BLaER1 treated with 17β-estradiol and CSF1 and Interleukin-3, amounts not matched to agents 10 nM and 100 nM (cell line): Measurements from ENCODE around the gene MAP4.

Experiments used
- H3K27ac ChIP-seq, 11 experiments: shearing (Covaris generic); formaldehyde crosslinking; 2 replicates each; pipeline ENCODE4 v1.8.1; 2022
- H3K27me3 ChIP-seq, 11 experiments: shearing (Covaris generic); formaldehyde crosslinking; 2 replicates each; pipeline ENCODE4 v1.8.1; 2022
- H3K36me3 ChIP-seq, 11 experiments: shearing (Covaris generic); formaldehyde crosslinking; 2 replicates each; pipeline ENCODE4 v1.8.1; 2022
- H3K4me1 ChIP-seq, 10 experiments: shearing (Covaris generic); formaldehyde crosslinking; 2 replicates each; pipeline ENCODE4 v1.8.1; 2022
- H3K4me2 ChIP-seq, 11 experiments: shearing (Covaris generic); formaldehyde crosslinking; 2 replicates each; pipeline ENCODE4 v1.8.1; 2022
- H3K4me3 ChIP-seq, 10 experiments: shearing (Covaris generic); formaldehyde crosslinking; 2 replicates each; pipeline ENCODE4 v1.8.1; 2022
- H3K9ac ChIP-seq, 11 experiments: shearing (Covaris generic); formaldehyde crosslinking; 2 replicates each; pipeline ENCODE4 v1.8.1; 2022
- H3K9me3 ChIP-seq, 11 experiments: shearing (Covaris generic); formaldehyde crosslinking; replicated peaks in 1 of 11; 2 replicates each; pipeline ENCODE4 v1.8.1; 2022
- H4K20me1 ChIP-seq, 11 experiments: shearing (Covaris generic); formaldehyde crosslinking; 2 replicates each; pipeline ENCODE4 v1.8.1; 2022
- Cebpa-rat ChIP-seq, 11 experiments: shearing (Covaris generic); IDR thresholded peaks; 2 replicates each; pipeline ENCODE4 v1.8.1; 2022

The MAP4 gene

DNA sequence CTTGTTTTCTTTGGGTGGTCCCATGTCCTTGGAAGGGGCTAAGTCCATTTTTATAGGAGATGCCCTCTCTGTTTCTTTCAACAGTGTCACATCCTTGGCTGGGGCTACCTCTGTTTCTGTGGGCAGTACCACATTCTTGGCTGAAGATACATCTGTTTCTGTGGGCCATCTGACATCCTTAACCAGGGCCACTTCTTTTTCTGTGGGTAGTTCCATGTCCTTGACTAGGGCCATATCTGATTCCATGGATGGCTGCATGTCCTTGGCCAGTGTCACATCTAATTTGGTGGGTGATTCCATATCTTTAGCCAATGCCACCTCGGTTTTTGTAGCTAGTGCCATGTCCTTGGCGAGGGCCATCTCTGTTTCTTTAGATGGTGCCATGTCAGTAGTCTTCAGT, 99.5 kb downstream of the MAP4 start:
- no peaks in the 10 kb centered on the region for H3K9me3 ChIP-seq
- no peaks in the 10 kb centered on the region for H3K27me3 ChIP-seq
- no peak overlapping the region for H3K4me3 ChIP-seq
- H3K9ac ChIP-seq: no peak overlapping the region
- no peaks in the 10 kb centered on the region for H3K4me1 ChIP-seq
- H3K4me2 ChIP-seq: no peak overlapping the region
- H3K27ac ChIP-seq: no peak overlapping the region
- peaks cover 0 to 7% (median 0%) of the 10 kb centered on the region in 11 experiments; a peak in 1 of 22 replicates for H4K20me1 ChIP-seq
- no peak for TF ChIP-seq Cebpa-rat (IDR thresholded peaks at IDR 0.05)
- H3K36me3 ChIP-seq: peaks cover 79 to 100% (median 100%) of the 10 kb centered on the region in 11 experiments

- Histone ChIP-seq H3K27me3 (no peaks in the 10 kb centered on the region), H3K4me1 (no peaks in the 10 kb centered on the region), H3K27ac (no peak overlapping the region), H3K4me2 (no peak overlapping the region), H3K4me3 (no peak overlapping the region), H3K9ac (no peak overlapping the region), H3K36me3 (peaks cover 79 to 100% (median 100%) of the 10 kb centered on the region in 11 experiments), H4K20me1 (peaks cover 0 to 7% (median 0%) of the 10 kb centered on the region in 11 experiments; a peak in 1 of 22 replicates), H3K9me3 (no peaks in the 10 kb centered on the region)
- TF ChIP-seq Cebpa-rat (IDR thresholded peaks at IDR 0.05): no peak
Observed at GRCh38 chr3:47916201-47916600, 100.0 kb downstream of the MAP4 start.

DNA sequence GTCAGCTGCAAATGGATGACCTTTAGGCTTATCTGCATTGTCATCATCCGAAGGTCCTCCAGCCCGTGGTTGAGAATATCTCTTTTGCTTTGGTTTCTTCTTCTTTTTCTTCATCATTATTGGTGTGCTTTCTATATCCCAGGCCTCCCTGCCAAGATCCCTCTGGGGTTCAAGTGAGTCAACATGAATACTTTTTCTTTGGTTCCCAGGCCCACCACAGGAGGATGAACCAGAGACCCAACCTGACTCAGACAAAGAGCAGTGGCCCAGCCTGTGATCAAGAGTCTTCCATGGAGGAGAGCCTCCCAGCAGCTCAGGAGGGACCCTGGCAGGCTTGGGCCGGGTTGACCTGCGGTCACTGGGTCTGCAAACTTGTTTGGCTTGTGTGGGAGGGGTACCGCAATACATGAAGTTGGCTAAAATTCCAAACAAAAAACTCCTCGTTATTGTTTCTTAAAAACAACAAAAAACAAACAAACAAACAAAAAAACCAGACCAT, 104.2 kb downstream of the MAP4 start:
- Histone ChIP-seq H3K9me3 (no peaks in the 10 kb centered on the region), H3K36me3 (peaks cover 82 to 100% (median 94%) of the 10 kb centered on the region in 11 experiments), H3K4me3 (no peak overlapping the region), H3K27ac (no peak overlapping the region), H3K27me3 (no peaks in the 10 kb centered on the region), H3K4me2 (no peak overlapping the region), H4K20me1 (no peaks in the 10 kb centered on the region), H3K4me1 (no peaks in the 10 kb centered on the region), H3K9ac (no peak overlapping the region)
- no peak for TF ChIP-seq Cebpa-rat (IDR thresholded peaks at IDR 0.05)

DNA sequence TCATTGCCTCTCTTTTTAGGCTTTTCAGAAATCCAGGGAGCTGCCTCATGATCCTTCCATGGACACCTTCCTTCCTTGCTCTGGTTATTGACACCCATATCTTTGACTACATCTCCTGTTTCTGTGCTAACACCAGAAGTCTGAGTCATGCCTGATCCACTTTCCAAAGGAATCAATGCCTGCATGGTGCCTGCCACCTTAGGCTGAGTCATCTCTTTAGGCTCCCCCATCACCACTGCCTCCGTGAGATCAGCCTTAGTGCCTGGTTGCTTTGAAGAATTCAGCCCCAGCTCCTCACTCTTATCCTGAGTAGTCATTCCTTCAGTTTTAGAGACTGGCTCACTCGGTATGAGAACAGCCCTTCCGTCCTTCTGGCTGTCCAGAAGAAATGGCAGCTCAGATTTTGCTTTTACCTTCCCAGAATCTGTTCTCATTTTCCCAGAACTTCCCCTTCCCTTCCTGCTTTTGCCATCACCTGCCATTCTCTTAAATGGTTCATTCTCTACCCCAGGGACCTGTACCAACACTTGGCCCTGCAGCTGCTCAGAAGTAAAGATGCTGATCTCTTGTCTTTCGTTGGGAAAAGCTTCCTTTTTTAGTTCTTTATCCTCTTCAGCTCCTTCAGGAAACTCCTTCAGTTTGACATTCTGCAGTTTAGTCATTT, 105.3 kb downstream of the MAP4 start:
- Histone ChIP-seq H3K9ac (no peak overlapping the region), H3K9me3 (no peaks in the 10 kb centered on the region), H3K27ac (no peak overlapping the region), H3K27me3 (no peaks in the 10 kb centered on the region), H3K4me1 (no peaks in the 10 kb centered on the region), H3K4me2 (no peak overlapping the region), H4K20me1 (no peaks in the 10 kb centered on the region), H3K36me3 (peaks cover 75 to 100% (median 92%) of the 10 kb centered on the region in 11 experiments), H3K4me3 (no peak overlapping the region)
- no peak for TF ChIP-seq Cebpa-rat (IDR thresholded peaks at IDR 0.05)

DNA sequence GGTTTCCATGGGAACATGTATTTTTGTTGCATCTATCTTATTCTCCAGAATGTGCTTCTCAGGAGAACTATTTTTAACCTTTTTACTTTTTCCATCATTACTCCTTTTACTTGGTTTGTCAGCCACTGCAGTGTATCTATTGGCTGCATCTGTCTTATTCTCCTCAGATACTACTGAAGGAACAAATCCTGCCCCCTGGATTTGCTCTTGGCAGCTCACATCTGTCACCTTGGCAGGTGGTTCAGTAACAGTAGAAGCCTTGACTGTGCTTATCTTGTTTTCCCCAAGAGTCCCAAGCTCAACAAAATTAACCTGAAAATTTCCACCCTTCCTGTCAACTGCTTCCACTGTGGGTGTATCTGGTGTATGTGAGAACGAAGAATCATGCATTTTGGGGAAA, 106.0 kb downstream of the MAP4 start:
- H3K27ac ChIP-seq: no peak overlapping the region
- TF ChIP-seq Cebpa-rat (IDR thresholded peaks at IDR 0.05): no peak
- H3K4me3 ChIP-seq: no peak overlapping the region
- no peaks in the 10 kb centered on the region for H3K4me1 ChIP-seq
- H4K20me1 ChIP-seq: no peaks in the 10 kb centered on the region
- no peaks in the 10 kb centered on the region for H3K9me3 ChIP-seq
- no peak overlapping the region for H3K4me2 ChIP-seq
- H3K9ac ChIP-seq: no peak overlapping the region
- no peaks in the 10 kb centered on the region for H3K27me3 ChIP-seq
- H3K36me3 ChIP-seq: peaks cover 70 to 100% (median 86%) of the 10 kb centered on the region in 11 experiments

DNA sequence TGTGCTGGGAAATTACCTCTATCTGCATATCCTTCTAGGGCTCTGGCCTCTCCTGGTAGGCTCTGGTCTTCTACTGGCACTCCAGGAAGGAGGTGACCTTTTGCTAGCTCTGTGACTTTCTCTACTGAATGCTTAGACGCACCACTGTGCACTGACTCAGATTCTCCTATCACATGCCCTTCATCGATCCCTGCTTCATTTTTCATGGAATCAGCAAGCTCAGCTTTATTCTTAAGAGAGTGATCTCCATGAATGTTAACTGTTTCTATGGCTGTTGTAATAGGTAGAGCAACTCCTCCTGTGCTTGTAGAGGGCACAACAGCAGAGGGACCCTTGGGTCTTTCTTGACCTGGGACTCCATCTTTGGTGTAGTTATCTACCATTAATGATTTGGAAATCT, 106.6 kb downstream of the MAP4 start:
- Histone ChIP-seq H3K27ac (no peak overlapping the region), H3K27me3 (no peaks in the 10 kb centered on the region), H3K4me3 (no peak overlapping the region), H3K4me2 (no peak overlapping the region), H3K36me3 (peaks cover 71 to 100% (median 81%) of the 10 kb centered on the region in 11 experiments), H3K9ac (no peak overlapping the region), H3K9me3 (no peaks in the 10 kb centered on the region), H4K20me1 (no peaks in the 10 kb centered on the region), H3K4me1 (no peaks in the 10 kb centered on the region)
- TF ChIP-seq Cebpa-rat (IDR thresholded peaks at IDR 0.05): no peak

DNA sequence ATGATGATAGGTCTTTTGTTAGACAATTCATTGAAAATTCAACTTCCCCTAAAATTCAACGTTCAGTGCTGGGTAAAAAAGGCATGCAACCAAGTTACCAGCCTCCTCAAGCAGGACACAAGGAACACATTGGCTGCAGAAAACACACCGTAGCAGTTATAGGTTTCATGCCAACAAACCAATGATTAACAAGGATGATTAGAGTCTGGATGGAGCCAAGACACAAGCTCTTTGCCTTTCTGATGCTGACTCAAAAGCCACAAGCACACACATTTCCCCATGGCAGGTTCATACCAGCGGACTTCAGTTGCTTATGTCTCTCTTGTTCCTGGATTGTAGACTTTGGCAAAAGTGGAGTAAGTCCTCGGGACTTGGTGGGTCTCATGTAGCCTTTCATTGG, 107.5 kb downstream of the MAP4 start:
- no peak overlapping the region for H3K9ac ChIP-seq
- no peak overlapping the region for H3K27ac ChIP-seq
- H3K36me3 ChIP-seq: peaks cover 63 to 98% (median 77%) of the 10 kb centered on the region in 11 experiments
- H3K9me3 ChIP-seq: no peaks in the 10 kb centered on the region
- TF ChIP-seq Cebpa-rat (IDR thresholded peaks at IDR 0.05): no peak
- no peaks in the 10 kb centered on the region for H3K27me3 ChIP-seq
- no peak overlapping the region for H3K4me2 ChIP-seq
- no peaks in the 10 kb centered on the region for H3K4me1 ChIP-seq
- no peaks in the 10 kb centered on the region for H4K20me1 ChIP-seq
- H3K4me3 ChIP-seq: no peak overlapping the region

DNA sequence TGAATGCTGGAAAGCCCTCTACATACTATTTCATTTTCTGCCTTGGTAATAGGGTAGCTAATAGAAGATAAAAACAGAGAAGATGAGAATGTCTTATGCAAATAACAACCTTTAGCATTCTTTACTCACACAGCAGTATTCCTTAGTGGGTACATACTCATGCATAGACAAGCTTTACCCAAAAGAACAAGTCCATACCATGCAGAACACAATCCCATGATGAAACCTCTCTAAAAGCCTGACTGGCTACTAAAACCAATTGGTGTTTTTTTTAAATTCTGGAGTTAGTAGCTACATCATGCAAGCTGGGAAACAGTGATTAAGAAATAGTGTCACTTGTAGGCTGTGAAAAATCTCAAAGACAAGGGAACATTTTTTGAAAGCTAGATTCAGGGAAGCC, 108.4 kb downstream of the MAP4 start:
- no peak for TF ChIP-seq Cebpa-rat (IDR thresholded peaks at IDR 0.05)
- Histone ChIP-seq H3K4me1 (no peaks in the 10 kb centered on the region), H3K9me3 (no peaks in the 10 kb centered on the region), H3K27me3 (no peaks in the 10 kb centered on the region), H3K4me3 (no peak overlapping the region), H3K36me3 (peaks cover 56 to 98% (median 70%) of the 10 kb centered on the region in 11 experiments), H3K4me2 (no peak overlapping the region), H3K27ac (no peak overlapping the region), H3K9ac (no peak overlapping the region), H4K20me1 (no peaks in the 10 kb centered on the region)

- H3K9ac ChIP-seq: no peak overlapping the region
- H3K27me3 ChIP-seq: no peaks in the 10 kb centered on the region
- peaks cover 21 to 97% (median 53%) of the 10 kb centered on the region in 11 experiments for H3K36me3 ChIP-seq
- no peaks in the 10 kb centered on the region for H3K4me1 ChIP-seq
- no peak for TF ChIP-seq Cebpa-rat (IDR thresholded peaks at IDR 0.05)
- H4K20me1 ChIP-seq: no peaks in the 10 kb centered on the region; a peak in 1 of 22 replicates
- no peak overlapping the region for H3K27ac ChIP-seq
- no peak overlapping the region for H3K4me2 ChIP-seq
- H3K4me3 ChIP-seq: no peak overlapping the region
- no peaks in the 10 kb centered on the region for H3K9me3 ChIP-seq
Observed at GRCh38 chr3:47902746-47903145, 113.5 kb downstream of the MAP4 start.

DNA sequence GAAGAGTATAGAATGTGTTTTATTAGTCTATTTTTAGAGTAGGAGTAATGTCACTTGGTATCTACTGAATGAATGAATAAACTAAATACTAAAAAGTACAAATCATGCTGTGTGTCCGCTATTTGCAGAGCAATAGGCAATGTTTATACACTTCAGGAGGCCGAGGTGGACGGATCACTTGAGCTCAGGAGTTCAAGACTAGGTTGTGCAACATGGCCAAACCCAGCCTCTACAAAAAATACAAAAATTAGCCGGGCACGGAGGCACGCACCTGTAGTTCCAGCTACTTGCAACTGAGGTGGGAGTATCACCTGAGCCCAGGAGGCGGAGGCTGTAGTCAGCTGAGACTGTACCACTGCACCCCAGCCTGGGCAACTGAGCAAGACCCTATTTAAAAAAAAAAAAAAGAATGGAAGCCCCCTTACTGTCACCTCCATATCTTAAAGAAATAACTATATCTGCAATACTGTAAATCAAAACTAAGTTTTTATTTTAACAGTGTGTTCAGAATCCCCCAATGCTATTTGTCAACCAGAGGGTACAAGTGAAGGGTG, 114.9 kb downstream of the MAP4 start:
- Histone ChIP-seq H4K20me1 (no peaks in the 10 kb centered on the region; a peak in 2 of 22 replicates), H3K9ac (no peak overlapping the region), H3K36me3 (peaks cover 21 to 97% (median 49%) of the 10 kb centered on the region in 11 experiments), H3K4me3 (no peak overlapping the region), H3K27ac (no peak overlapping the region), H3K9me3 (no peaks in the 10 kb centered on the region), H3K4me2 (no peak overlapping the region), H3K27me3 (no peaks in the 10 kb centered on the region), H3K4me1 (no peaks in the 10 kb centered on the region)
- TF ChIP-seq Cebpa-rat (IDR thresholded peaks at IDR 0.05): no peak
